ENCODE results near the gene MOB1A.

MOB1A gene

DNA sequence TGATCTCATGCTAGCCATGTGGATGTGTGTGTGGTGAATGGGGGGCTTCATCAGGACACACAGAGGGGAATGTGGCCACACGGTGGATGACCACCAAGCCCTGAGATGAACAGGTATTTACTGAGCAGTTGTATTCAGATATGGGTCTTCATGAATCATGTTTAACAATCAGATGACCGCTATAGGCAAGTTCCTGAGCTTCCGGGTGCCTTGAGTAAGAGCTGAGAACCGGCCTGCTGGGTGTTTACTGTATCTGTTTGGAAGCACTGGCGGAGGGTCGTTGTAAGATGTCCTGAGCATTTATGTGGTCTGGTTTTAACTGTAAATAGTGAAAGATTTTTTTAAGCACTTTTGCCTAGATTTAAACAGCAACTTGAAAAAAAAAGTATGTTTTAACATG is 74.9 kb downstream of the MOB1A start:
- DNase-seq (ENCODE audit: low read depth): no peak
- no peak overlapping the region for H3K4me3 ChIP-seq (ENCODE audit: low read depth, low read length)
- TF ChIP-seq, protein P1, sequence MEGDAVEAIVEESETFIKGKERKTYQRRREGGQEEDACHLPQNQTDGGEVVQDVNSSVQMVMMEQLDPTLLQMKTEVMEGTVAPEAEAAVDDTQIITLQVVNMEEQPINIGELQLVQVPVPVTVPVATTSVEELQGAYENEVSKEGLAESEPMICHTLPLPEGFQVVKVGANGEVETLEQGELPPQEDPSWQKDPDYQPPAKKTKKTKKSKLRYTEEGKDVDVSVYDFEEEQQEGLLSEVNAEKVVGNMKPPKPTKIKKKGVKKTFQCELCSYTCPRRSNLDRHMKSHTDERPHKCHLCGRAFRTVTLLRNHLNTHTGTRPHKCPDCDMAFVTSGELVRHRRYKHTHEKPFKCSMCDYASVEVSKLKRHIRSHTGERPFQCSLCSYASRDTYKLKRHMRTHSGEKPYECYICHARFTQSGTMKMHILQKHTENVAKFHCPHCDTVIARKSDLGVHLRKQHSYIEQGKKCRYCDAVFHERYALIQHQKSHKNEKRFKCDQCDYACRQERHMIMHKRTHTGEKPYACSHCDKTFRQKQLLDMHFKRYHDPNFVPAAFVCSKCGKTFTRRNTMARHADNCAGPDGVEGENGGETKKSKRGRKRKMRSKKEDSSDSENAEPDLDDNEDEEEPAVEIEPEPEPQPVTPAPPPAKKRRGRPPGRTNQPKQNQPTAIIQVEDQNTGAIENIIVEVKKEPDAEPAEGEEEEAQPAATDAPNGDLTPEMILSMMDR (conservative IDR thresholded peaks at IDR 0.05; ENCODE audit: low read depth, low read length): no peak

All from choroid plexus epithelial cell (primary cell).